Eye (tissue), 1 donor: ENCODE measurements around the gene S100A3.

ENCODE experiments used
- DNase-seq: peaks from one replicate; pipeline ENCODE4 v3.0.0-alpha.2; 2015

Gene S100A3

DNA sequence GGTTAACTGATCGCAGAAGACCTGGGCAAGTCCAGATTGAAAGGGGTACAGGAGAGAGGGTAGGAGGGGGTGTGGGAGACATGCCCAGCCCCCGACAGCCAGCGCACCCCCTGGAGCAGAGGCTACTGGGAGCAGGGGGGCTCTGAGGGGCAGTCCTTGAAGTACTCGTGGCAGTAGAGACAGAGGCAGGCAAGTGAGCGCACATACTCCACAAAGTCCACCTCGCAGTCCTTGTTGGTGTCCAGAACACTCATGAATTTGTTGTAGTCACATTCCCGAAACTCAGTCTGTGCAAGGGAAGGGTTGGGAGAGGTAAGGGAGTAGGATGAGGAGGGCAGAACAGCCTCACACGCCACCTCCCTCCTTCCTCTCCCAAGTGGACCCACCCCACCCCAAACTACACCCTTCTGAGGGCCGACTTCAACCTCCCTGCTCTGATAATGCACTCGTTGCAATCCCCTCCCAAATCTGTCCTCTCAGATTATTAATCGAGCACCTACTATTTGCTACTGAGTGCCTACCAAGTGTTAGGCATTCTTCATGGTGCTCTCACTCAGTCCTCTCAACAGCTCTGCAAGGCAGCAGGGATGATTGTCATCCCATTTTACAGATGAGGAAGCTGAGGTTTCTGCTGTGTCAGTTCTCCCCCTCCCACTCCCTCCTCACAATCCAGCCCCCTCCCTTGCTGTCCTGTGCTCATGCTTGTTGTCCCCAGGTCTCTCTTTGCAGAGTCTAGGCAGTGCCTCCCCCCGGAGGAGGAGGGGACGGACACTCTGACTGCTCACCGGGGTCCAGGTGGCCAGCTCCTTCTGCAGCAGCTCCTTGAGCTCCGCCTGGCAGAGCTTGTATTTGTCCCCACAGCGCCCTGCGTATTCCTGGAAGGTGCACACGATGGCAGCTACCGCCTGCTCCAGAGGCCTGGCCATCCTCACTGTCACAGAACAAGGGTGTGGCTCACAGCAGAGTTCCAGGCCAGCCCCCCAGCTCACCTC is 1.2 kb downstream of the S100A3 start:
- DNase-seq, result no peak

DNA sequence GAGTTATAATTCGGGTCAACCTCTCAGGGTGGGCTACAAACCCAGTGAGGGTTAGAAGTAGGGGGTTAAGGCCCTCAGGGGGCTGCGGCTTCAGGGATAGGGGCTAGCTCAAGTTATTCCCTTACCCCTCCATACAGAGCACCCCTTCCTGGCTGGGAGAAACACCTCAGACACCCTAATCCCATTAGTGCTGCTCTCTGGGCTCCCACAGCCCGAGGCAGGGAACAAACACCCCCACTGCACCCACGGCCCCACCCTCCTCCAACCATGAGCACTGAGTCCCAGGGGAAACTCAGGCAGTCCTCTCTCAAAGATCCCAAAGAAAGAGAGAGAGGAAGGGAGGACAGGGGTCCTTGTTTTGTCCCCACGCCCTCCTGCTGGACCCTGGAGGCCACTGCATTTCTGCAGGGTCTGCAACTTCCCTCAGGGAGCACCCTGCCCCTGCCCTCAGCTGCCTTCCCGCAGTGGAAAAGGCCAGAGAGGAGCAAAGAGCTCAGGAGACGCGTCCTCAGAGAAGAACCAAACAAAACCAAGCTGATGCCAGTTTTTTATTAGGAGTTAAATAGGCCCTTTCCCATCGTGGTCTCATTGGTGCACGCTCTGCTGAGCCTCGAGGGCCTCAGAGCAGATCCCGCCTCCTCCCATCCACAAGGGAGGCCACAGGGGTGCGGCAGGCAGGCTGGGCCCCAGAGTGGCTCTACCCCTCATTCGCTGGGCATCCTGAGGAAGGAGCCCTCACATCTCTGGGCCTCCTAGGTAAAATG is 2.1 kb downstream of the S100A3 start:
- no peak for DNase-seq

DNA sequence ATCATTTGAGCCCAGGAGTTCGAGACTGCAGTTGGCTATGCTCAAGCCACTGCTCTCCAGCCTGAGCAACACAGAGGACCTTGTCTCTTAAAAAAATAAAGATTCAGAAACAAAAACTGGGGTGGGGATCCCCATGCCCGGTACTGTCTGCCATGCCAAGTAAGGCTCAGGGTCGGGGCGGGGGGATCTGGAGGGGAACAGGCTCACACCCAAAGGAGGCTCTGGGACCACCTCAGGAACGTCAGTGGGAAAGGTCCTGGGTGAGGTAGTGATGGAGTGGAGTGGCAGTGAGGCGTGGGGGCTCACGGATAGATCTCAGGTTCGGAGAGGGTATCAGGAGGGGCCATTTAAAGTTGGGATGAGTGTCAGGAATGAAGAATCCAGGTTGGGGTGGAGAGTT is 2.7 kb downstream of the S100A3 start:
- DNase-seq, result no peak

DNA sequence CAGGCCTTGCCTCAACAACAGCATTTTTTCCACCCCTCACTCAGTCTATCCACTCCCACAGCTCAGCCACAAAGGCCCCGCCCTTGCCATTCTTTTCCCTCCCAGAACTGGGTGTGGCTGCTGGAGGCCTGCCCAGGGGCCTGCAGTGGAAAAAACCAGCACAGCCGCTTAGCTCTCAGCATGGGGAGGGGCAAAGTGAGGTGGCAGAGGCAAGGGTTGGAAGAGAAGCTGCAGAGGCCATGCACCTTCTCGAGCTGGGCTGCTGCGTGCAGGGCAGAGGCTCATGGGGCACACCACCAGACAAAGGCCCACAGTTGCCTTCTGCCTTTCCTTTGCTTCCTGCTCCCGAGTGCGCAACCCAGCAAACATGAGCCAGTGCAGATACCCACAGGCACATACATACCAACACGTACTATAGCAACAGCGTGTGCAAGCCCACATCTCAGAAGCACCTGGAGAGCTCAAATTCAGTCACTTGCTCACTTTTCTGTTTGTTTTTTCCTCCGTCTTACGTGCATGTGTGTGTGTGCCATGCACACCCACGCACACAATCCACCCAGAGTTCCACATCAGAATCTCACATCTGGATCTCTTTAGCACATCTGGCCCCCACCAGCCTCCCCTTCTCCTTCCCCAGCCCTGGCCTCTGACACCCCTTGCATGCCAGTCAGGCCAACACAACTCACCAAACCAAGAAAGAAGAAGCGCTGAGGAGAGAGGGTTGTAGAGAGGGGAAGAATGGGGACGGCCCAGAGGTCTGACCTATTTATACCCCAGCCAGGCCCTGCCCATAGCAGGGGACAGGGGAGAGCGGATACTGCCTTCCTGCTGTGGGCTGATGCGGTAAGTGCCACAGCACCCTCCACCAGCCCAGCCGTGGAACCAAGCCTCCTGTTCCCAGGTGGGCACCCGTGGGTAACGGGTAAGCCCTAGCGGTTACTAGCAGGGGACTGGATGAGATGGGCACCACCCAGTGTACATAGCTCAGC is 3.7 kb downstream of the S100A3 start, which contains the start of gene S100A4:
TSS of gene S100A4 (minus strand) at position 740 of the 989 bp plus-strand sequence. CDS start 1,012 bp downstream, outside the sequence.
- DNase-seq, result peak; percentile 96

DNA sequence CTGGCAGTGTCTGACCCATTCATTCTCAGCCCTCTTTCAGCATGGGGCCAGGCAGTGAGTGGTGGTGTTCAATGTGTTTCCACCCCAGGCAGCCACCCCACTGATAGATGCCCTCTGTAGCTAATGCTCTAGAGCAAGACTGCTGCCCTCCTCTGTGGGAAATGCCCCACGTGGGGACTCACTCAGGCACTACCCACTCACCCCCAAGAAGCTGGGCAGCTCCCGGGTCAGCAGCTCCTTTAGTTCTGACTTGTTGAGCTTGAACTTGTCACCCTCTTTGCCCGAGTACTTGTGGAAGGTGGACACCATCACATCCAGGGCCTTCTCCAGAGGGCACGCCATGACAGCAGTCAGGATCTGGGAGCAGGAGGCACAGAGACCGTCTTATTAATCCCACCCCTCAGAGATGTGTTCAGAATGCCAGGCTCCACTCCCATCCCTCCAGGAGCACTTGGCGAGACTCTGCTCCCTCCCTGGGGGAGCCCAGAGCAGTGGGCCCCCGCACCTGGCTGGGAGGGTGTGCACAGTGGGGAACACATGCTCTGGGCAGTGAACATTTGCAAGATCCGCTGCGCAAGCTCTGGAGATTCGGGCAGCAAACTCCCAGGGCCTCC is 4.5 kb downstream of the S100A3 start:
- DNase-seq, result no peak

DNA sequence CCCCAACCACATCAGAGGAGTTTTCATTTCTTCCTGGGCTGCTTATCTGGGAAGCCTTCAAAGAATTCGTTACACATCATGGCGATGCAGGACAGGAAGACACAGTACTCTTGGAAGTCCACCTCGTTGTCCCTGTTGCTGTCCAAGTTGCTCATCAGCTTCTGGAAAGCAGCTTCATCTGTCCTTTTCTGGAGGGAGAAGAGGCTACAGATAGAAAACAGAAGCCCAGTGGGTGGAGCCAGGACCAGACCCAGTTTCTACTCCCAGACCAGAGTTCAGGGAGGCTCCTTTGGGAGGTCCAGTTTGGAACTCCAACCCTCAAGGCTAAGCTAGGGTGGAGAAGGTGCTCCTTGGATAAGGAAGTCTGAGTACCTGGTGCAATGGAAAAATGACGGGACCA is 5.3 kb downstream of the S100A3 start:
- DNase-seq, result no peak

DNA sequence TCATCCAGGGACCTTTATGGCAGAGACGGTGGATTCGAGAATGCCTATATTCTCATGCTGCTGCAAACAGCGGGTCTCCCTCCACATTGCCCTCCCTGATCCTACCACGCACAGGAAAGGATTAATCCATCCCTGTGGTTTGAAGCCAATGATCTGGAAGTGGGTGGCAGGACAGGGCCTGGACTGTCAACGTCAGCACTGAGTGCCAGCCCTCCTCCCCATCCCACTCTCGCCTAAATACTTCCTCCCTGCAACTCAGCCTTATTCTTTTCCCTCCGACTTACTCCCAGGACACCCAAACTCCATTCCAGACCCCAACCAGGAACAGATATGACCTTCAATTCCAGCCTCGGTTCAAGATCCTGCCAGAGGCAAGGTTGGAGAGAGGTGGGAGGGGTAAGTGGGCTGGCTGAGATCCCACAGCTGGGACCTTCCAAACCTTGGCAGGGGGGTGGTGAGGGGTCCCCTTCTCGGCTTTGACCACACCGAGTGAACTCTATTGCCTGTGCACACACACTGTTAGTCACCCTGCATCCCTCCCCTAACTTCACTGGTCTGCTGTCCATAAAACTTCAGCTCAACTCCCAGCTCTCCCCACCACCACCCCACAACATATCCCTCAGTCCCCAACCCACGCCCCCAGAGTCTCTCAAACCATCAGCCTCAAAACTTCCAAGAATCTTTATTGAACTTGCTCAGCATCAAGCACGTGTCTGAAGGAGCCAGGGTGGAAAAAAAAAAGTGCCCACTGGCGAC is 5.9 kb downstream of the S100A3 start:
- no peak for DNase-seq

DNA sequence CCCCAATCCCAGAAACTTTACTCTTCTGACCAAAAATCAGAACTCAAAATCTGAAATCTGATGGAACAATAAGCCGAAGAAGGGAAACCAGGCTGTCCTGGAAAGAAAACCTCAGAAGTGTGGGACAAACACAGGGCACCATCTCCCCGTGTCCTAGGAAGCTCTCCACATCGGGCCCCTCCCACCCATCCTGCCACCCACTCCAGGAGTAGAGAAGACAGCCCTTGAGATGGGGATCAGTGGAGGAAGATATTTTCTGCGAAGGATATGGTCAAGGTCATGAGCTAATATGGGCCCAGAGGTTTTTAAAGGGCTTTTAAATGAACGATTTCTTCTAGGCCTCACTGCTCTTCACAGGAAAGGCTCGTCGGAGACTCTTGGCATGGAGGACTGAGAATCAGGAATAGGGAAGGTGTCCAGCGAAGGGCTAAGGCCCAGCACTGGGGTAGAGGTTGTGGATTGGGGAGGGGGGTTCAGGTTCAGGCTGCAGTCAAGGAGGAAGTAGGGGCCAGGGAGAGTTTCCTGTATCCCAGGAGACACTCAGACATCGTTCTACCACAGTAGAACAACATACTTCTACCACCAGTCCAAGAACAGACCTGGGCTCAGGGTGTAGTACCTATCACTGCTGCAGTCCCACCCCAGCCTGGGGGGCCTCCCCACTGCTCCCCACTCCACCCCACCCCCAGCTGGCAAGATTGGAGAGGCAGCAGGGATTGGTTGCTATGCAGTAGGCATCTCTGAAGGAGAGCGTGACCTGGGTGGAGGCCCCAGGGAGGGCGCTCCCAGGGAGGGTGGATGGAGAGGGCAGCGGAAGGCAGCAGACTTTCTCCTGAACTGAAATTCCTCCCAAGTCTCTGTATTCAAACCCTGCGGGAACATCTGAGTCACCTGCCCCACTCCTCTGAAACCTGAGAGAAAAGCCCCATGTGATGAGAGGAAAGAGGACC is 7.1 kb downstream of the S100A3 start:
- DNase-seq, result no peak

DNA sequence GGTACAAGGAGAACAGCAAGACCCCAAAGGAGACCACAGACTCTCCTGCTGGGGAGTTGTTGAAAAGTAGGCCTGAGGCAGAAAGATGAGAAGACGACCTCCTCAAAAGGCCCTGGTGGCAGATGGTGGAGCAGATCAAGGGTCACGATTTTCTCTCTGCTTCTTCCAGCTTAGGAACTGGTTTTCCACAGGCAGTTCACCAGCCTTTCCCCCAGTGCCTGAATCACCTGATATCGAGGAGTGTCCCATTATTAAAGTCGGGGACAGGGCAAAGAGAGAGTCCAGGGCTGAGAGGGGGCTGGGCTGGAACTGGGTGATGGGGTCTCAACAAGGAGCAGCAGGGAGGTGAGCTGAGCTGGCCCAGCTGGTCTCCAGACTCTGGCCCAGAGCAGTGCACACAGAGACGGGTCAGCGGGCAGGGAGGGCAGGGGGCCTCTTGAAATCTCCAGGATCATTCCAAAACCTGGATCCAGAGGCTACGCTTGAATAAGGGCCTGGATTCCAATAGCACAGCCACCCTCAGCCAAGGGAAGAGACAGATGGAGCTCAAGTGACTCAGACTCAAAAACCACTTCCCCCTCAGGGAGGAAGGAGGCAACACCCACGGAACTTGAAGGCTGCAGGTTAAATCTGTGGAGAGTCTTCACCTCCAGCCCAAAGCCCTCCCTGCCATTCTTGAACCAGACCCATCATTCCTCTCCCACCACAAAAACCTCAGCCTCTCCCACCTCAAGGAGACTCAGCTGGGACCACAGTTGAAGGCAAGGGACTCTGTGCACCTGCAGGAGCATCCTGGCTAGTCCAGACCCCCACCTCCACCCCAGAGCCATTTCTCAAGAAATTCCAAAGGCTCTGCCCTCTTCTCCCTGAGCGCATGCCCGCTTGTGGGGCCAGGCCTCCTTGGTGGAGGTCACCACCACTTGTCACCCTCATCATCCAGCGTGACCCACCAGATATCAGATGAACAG is 8.4 kb downstream of the S100A3 start, which contains the start of gene S100A5:
TSS of gene S100A5 (minus strand) at position 541 of the 968 bp plus-strand sequence. CDS start 743 bp downstream, outside the sequence.
- DNase-seq, result no peak

DNA sequence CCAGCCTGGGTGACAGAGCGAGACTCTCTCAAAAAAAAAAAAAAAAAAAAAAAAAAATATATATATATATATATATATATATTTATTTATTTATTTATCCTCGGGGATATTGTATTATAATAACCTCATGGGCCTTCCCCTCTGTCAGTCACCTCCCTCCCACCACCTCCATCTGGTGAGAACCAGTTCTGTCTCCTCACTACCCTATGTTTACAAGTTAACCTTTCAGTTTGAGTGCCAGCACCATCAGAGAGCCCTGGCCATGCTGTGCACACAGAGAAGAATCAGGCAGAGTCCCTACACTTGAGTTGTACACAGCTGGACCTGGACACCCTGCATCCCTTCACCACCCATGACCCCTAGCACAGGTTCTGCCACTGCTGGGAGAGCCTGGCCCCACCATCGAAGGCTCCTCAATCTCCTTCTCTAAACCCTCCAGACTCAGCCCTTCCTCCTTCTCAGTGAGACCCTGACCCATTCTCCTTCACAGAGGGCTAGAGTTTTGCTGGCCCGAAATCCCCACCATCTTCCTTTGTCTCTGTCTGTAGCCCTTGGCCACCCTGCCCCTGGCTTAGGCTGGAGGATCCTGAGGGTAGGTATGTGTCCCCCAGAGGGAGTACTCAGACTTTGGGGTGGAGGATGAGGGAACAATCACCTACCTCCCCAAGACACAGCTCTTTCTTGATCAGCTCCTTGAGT is 9.5 kb downstream of the S100A3 start:
- DNase-seq, result no peak

DNA sequence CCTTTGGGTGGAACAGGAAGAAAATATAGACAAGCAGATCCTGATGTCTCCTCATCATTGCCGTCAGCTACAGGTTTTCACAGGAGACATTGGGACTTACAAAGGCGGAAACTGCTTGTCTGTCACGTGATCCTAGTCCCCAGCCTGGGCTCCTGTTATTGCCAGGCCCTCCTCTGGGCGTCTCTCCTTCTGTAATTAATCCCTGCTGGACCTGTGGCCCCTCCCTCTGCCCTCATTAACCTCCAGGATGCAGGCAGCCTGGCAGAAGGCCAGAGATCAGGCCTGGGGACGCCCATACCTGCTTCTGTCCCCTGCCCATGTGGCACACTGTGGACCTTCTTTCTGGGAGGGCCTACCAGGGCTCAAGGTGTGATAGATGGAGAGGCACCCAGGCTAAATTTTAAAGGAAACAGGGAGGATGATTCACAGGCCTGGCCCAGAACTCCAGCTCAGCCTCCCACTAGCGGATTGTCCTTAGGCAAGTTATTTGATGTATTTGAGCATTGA is 10.7 kb downstream of the S100A3 start:
- peak; percentile 57 for DNase-seq

DNA sequence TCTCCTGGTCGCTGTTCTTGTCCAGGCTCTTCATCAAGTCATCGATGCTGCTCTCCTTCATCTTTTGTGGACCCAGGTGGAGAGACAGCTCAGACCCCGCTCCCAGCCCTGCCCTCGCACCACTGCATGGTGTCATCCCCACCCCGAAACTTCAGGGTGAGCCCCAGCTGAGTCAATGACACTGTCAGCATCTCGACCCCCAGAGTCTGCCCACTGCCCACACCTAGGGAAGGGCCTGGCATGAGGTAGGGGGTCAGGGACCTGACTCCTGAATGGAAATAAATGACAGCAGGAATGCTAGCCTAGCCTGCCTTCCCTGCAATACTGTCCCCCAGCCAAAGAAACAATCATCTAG is 11.7 kb downstream of the S100A3 start:
- no peak for DNase-seq

DNA sequence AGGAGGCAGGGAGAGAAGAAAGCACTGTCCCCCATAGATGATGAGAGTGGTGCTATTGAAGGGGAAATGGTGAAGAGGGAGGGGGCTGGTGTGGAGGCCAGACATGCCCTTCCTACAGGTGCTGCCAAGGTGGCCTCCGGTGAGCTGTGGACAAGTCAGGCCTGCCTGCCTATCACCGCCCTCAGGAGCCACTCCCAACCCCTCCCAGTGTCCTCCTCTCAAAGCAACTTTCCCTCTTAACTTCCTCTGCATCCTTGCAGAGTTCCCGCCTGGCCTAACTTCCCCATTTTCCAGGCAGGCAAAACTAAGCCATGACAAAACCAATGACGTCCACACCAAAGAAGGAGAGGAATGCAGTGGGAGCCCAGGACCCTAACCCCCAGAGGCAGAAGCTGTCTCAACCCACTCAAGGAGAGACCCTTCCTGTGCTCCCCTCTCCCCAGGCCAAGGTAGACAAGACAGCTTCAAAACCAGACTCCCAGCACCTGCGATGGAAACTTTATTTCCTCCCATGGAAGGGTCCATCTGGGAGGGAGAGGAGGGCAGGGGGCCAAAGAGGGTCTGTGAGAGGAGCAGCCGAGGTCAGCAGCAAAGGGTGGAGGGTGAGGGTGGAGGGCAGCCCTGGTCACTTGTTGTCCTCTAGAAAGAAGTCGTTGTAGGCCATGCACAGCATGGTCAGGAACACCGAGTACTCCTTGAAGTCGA is 12.2 kb downstream of the S100A3 start:
- DNase-seq, result no peak

DNA sequence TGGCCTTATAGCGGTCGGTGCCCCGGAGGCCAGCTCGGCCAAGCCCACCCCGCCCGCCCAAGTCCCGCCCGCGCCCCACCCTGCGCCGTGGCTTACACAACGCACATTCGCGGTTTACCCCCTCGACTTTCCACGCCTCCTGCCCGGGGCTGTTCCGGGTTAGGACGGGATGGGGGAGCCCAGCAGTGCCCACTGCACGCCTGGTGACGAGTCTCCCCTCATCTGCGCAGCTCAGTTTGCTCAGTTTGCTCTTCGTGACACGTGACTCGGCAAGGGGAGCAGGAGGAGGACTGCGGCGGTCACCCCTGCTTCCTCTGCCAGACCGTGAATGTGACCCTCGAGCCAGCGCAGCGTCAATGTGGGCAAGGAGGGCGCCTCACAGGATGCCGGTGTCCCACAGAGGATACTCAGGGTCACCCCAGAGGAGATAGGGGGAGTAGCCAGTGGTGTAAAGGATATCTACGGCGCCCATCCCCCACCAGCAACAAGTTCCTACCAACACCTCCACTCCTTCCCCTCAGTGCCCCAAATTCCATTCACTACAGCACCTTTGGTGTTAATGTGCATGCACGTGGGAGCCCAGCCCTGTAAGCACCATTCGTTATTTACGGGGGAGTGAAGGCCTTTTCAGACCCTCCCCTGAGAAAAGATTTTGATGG is 12.9 kb downstream of the S100A3 start:
- peak; percentile 89 for DNase-seq

DNA sequence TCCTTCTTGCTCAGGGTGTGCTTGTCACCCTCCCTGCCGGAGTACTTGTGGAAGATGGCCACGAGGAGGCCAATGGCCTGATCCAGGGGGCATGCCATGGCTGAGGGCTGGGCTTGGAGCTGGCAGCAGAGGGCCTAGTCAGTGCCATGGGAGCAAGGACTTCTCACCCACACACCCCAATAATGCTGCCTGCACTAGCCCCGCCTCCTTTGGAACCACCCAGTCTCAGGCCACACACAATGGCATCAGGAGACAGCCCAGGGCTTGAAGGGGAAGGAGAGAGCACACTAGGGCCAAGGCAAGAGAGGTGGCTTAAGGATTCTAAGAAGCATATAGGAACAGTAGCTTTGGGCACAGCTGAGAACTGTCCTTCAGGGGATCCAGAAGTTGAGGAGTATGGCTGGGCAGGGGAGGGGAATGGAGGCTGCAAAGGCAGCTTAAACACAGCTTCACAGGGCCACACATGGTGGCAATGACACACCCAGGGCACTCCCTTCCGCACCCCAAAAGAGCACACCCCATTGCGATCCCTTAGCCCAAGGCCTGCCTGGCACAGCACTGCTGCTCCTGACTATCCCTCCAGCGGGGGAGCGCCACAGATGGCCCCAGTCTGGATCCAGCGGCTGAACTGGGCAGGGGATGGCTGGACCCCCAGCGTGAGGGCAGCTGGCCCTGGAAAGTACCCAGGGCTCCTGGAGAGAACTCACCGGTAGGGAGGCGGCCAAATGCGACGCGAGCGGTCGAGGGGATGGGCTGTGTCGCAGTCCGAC is 13.6 kb downstream of the S100A3 start, which contains the start of gene S100A6:
TSS of gene S100A6 (minus strand) at position 750 of the 770 bp plus-strand sequence. CDS start at position 98, 652 bp downstream.
- no peak for DNase-seq

DNA sequence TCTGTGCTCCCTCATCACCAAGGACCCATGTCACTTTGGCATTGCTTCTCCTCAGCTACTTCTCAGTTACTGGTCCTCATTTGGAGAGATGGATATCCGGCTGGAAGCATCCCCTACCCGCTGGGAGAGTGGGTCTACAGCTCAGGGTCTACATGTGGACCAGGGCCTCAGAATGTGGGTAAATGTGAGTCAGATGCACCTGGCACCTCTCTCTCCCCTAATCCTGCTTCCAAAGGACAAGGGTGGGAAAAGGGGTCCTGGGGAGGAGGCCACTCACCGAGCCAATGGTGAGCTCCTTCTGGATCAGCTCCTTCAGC is 14.2 kb downstream of the S100A3 start:
- DNase-seq, result no peak
